Neural progenitor cell (in vitro differentiated cells): Measurements from ENCODE around the gene TSNAXIP1. TPM values are rescaled to one million over a fixed set of nuclear protein-coding genes. Genes with fewer than 3 reads are reported as not detected.
A peak's percentile ranks its signal among the peaks of the same experiment; 100 is the strongest.

Source experiments
- DNase-seq: peaks from one replicate; pipeline ENCODE4 v3.0.0-alpha.2; 2016; ENCODE audit warnings: low spot score
- H2AFZ ChIP-seq: fragments of 200-600 bp; sonication (generic); replicated peaks from 2 replicates; pipeline ENCODE4 v1.6.1; 2016; ENCODE audit warnings: antibody characterized with exemption
- H3F3A ChIP-seq: fragments of 200-600 bp; sonication (generic); 2 replicates; pipeline ENCODE4 v1.6.1; 2016; ENCODE audit warnings: antibody characterized with exemption, low read depth
- H3K27ac ChIP-seq: fragments of 200-600 bp; sonication (generic); 2 replicates; pipeline ENCODE4 v1.5.1; 2016; ENCODE audit warnings: mild to moderate bottlenecking
- H3K27me3 ChIP-seq: fragments of 200-600 bp; sonication (generic); 2 replicates; pipeline ENCODE4 v1.6.1; 2016; ENCODE audit warnings: mild to moderate bottlenecking, moderate library complexity
- H3K36me3 ChIP-seq: fragments of 200-600 bp; sonication (generic); 2 replicates; pipeline ENCODE4 v1.5.1; 2016
- H3K4me1 ChIP-seq: fragments of 200-600 bp; sonication (generic); 2 replicates; pipeline ENCODE4 v1.6.1; 2016; ENCODE audit warnings: mixed run types
- H3K4me2 ChIP-seq: fragments of 200-600 bp; sonication (generic); 2 replicates; pipeline ENCODE4 v1.6.1; 2016
- H3K4me3 ChIP-seq: fragments of 200-600 bp; sonication (generic); 2 replicates; pipeline ENCODE4 v1.5.1; 2016
- H3K79me2 ChIP-seq: fragments of 200-600 bp; sonication (generic); 2 replicates; pipeline ENCODE4 v1.6.1; 2016; ENCODE audit warnings: low read depth
- H3K9ac ChIP-seq: fragments of 200-600 bp; sonication (generic); 2 replicates; pipeline ENCODE4 v1.6.1; 2016
- H3K9me3 ChIP-seq: fragments of 200-600 bp; sonication (generic); 2 replicates; pipeline ENCODE4 v1.5.1; 2016; ENCODE audit warnings: low read depth
- H4K20me1 ChIP-seq: fragments of 200-600 bp; sonication (generic); 2 replicates; pipeline ENCODE4 v1.6.1; 2016; ENCODE audit warnings: low read depth
- H3K27ac Mint-ChIP-seq: 3 replicates; pipeline ENCODE4 v1.8.0; 2021; ENCODE audit warnings: mixed read lengths
- H3K27me3 Mint-ChIP-seq: 2 replicates; pipeline ENCODE4 v1.8.0; 2022; ENCODE audit warnings: low read depth, mild to moderate bottlenecking, inconsistent platforms, moderate library complexity, mixed read lengths; ENCODE audit not compliant: insufficient read depth
- H3K36me3 Mint-ChIP-seq: 3 replicates; pipeline ENCODE4 v1.8.0; 2021; ENCODE audit warnings: mixed read lengths
- H3K4me1 Mint-ChIP-seq: 3 replicates; pipeline ENCODE4 v1.8.0; 2021; ENCODE audit warnings: mixed read lengths
- H3K4me3 Mint-ChIP-seq: 3 replicates; pipeline ENCODE4 v1.8.0; 2021; ENCODE audit warnings: mild to moderate bottlenecking, moderate library complexity, mixed read lengths
- H3K9me3 Mint-ChIP-seq: 3 replicates; pipeline ENCODE4 v1.8.0; 2020; ENCODE audit warnings: mixed read lengths
- CTCF ChIP-seq: fragments of 200-600 bp; sonication (generic); IDR thresholded peaks from 2 replicates; pipeline ENCODE4 v1.5.1; 2017; ENCODE audit warnings: antibody characterized with exemption, mild to moderate bottlenecking
- EZH2 ChIP-seq: fragments of 200-600 bp; sonication (generic); IDR thresholded peaks from 2 replicates; pipeline ENCODE4 v1.6.1; 2017; ENCODE audit warnings: antibody characterized with exemption, mild to moderate bottlenecking, moderate library complexity
- EZH2phosphoT487 ChIP-seq: fragments of 200-600 bp; sonication (generic); IDR thresholded peaks from 2 replicates; pipeline ENCODE4 v1.6.1; 2017; ENCODE audit warnings: antibody characterized with exemption
- total RNA-seq: library from RNA; depleted of rRNA; stranded (reverse); fragments of >200 nt; gene quantifications from 2 replicates; pipeline ENCODE4 v1.2.3, GENCODE V29; 2015; ENCODE audit warnings: low replicate concordance

TSNAXIP1 gene
- total RNA-seq, 1 donor from 2014 or later = 2.9 TPM

- H3F3A ChIP-seq = no peaks in the 10 kb centered on the region
- H3K9me3 ChIP-seq = no peaks in the 10 kb centered on the region
- Mint-ChIP-seq H3K9me3 (peaks cover 2% of the 10 kb centered on the region), H3K27ac (no peak overlapping the region), H3K4me1 (no peaks in the 10 kb centered on the region), H3K36me3 (peaks cover 21% of the 10 kb centered on the region), H3K27me3 (peaks cover 3% of the 10 kb centered on the region), H3K4me3 (no peak overlapping the region)
- H3K27me3 ChIP-seq = no peaks in the 10 kb centered on the region
- H3K36me3 ChIP-seq = no peaks in the 10 kb centered on the region
- no peak overlapping the region for H3K4me3 ChIP-seq
- peaks cover 22% of the 10 kb centered on the region for H4K20me1 ChIP-seq
- H3K4me1 ChIP-seq = no peaks in the 10 kb centered on the region
- no peak overlapping the region for H3K9ac ChIP-seq
- H3K27ac ChIP-seq = peak overlapping the region; percentile 7
- H3K4me2 ChIP-seq = no peak overlapping the region
- DNase-seq = no peak
- H3K79me2 ChIP-seq = peaks cover 30% of the 10 kb centered on the region
- TF ChIP-seq EZH2 (no peak), EZH2phosphoT487 (no peak), CTCF (no peak)
- no peak overlapping the region for H2AFZ ChIP-seq
Observed at GRCh38 chr16:67773569-67774456, 32.9 kb upstream of the TSNAXIP1 start.

GRCh38 chr16:67774457-67774853 is 32.2 kb upstream of the TSNAXIP1 start:
- H3K36me3 ChIP-seq = no peaks in the 10 kb centered on the region
- H3K4me3 ChIP-seq = no peak overlapping the region
- H3K9me3 Mint-ChIP-seq = peaks cover 2% of the 10 kb centered on the region
- H3K79me2 ChIP-seq = peaks cover 37% of the 10 kb centered on the region
- no peak overlapping the region for H3K4me2 ChIP-seq
- peaks cover 22% of the 10 kb centered on the region for H4K20me1 ChIP-seq
- no peaks in the 10 kb centered on the region for H3K9me3 ChIP-seq
- H3K4me1 ChIP-seq = no peaks in the 10 kb centered on the region
- no peak overlapping the region for H2AFZ ChIP-seq
- TF ChIP-seq EZH2 (no peak), CTCF (no peak), EZH2phosphoT487 (no peak)
- H3K27me3 Mint-ChIP-seq = peaks cover 3% of the 10 kb centered on the region
- DNase-seq = no peak
- no peak overlapping the region for H3K4me3 Mint-ChIP-seq
- no peaks in the 10 kb centered on the region for H3K27me3 ChIP-seq
- H3K9ac ChIP-seq = no peak overlapping the region
- H3K36me3 Mint-ChIP-seq = peaks cover 20% of the 10 kb centered on the region
- H3K27ac ChIP-seq = no peak overlapping the region
- H3F3A ChIP-seq = no peaks in the 10 kb centered on the region
- H3K27ac Mint-ChIP-seq = no peak overlapping the region
- no peaks in the 10 kb centered on the region for H3K4me1 Mint-ChIP-seq

- Histone ChIP-seq H3F3A (no peaks in the 10 kb centered on the region), H4K20me1 (peaks cover 22% of the 10 kb centered on the region), H3K9me3 (no peaks in the 10 kb centered on the region), H3K9ac (no peak overlapping the region), H3K4me1 (no peaks in the 10 kb centered on the region), H2AFZ (no peak overlapping the region), H3K4me2 (no peak overlapping the region), H3K27ac (no peak overlapping the region), H3K27me3 (no peaks in the 10 kb centered on the region), H3K4me3 (no peak overlapping the region), H3K79me2 (peaks cover 45% of the 10 kb centered on the region), H3K36me3 (no peaks in the 10 kb centered on the region)
- H3K4me1 Mint-ChIP-seq = no peaks in the 10 kb centered on the region
- TF ChIP-seq EZH2 (no peak), CTCF (no peak), EZH2phosphoT487 (no peak)
- H3K36me3 Mint-ChIP-seq = peaks cover 22% of the 10 kb centered on the region
- peaks cover 3% of the 10 kb centered on the region for H3K27me3 Mint-ChIP-seq
- no peak overlapping the region for H3K4me3 Mint-ChIP-seq
- H3K27ac Mint-ChIP-seq = no peak overlapping the region
- no peak for DNase-seq
- peaks cover 2% of the 10 kb centered on the region for H3K9me3 Mint-ChIP-seq
Observed at GRCh38 chr16:67775273-67775672, 31.4 kb upstream of the TSNAXIP1 start.
